Measurements from ENCODE around the gene ADAM11. TPM values are rescaled to one million over a fixed set of nuclear protein-coding genes. Genes with fewer than 3 reads are reported as not detected.

The ADAM11 gene
- total RNA-seq, 1 donor from 2014 or later: 0.41 TPM

DNA sequence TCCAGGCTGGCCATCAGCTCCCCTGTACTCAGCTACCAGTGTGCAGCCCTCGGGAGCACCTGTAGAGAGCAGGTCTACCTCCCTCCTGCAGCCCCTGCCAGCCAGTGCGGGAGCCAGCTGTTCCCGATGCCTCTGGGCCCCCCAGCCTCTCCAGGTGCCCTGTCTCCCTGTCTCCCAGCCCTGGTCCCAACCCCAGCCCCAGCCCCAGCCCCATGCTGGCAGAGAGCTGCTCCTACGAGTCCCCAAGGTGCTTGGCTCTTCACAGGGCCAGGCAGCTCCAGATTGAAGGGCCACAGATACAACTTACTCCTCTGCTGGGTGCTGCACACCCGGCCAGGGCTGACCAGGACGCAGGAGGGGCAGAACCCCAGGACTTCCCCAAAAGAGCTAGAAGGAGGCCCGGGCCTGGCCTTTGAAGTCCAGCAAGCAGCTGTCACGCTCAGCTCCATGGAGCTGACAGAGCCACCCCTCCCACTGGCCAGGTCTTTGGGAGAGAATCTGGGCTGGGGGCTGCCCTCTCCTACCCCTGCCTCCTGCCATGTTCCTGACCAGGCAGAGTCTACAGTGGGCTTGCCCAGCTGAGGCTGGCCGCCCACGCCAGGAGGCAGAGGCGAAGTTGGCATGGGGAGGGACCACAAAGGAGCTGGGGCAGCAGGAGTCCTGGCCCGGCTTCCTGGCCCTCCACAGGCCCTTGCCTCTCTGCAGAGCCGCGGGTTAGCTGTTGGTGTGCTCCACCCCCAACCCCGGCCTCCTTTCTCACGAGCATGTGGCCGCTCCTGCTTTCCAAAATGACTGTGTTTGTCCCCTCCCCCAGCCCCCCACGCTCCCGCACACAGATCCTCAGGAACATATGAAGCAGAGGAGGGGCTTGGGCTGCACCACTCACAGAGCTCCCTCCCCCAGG, 9.5 kb upstream of the ADAM11 start:
- Histone ChIP-seq H3K27me3 (ENCODE audit: low read depth) (no peaks in the 10 kb centered on the region), H3K27ac (no peak overlapping the region), H3K4me1 (no peaks in the 10 kb centered on the region), H3K4me3 (no peak overlapping the region), H3K36me3 (peaks cover 12% of the 10 kb centered on the region), H3K9me3 (no peaks in the 10 kb centered on the region)
- ATAC-seq (peak in 1 of 2 donors; percentile 9), DNase-seq (no peak)
- intact Hi-C loops (cut with DNase I): no loop called here
- TF ChIP-seq, protein P1, sequence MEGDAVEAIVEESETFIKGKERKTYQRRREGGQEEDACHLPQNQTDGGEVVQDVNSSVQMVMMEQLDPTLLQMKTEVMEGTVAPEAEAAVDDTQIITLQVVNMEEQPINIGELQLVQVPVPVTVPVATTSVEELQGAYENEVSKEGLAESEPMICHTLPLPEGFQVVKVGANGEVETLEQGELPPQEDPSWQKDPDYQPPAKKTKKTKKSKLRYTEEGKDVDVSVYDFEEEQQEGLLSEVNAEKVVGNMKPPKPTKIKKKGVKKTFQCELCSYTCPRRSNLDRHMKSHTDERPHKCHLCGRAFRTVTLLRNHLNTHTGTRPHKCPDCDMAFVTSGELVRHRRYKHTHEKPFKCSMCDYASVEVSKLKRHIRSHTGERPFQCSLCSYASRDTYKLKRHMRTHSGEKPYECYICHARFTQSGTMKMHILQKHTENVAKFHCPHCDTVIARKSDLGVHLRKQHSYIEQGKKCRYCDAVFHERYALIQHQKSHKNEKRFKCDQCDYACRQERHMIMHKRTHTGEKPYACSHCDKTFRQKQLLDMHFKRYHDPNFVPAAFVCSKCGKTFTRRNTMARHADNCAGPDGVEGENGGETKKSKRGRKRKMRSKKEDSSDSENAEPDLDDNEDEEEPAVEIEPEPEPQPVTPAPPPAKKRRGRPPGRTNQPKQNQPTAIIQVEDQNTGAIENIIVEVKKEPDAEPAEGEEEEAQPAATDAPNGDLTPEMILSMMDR (IDR thresholded peaks at IDR 0.05): no peak

DNA sequence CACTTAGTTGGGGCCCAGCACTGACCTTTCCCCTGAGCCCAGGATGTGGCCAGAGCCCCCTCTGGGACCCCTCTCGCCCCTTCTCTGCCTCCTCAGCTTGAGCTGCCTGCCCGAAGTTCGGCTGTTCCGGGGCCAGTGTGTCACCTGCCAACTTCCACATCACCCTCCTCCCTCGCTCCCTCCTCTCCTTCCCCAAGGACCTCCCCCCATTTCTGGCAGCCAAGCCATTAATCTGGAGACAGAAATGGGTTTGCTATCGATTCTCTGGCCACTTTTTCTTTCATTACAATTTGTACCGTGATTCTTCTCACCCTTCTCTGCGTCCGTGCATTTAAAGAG, 8.8 kb upstream of the ADAM11 start:
- intact Hi-C loops (cut with DNase I): no loop called here
- no peak for ATAC-seq
- no peak overlapping the region for H3K4me3 ChIP-seq
- no peaks in the 10 kb centered on the region for H3K27me3 ChIP-seq (ENCODE audit: low read depth)
- H3K27ac ChIP-seq: no peak overlapping the region
- no peaks in the 10 kb centered on the region for H3K4me1 ChIP-seq
- no peak for DNase-seq
- H3K36me3 ChIP-seq: peaks cover 12% of the 10 kb centered on the region
- TF ChIP-seq, protein P1 (IDR thresholded peaks at IDR 0.05): no peak
- H3K9me3 ChIP-seq: no peaks in the 10 kb centered on the region

DNA sequence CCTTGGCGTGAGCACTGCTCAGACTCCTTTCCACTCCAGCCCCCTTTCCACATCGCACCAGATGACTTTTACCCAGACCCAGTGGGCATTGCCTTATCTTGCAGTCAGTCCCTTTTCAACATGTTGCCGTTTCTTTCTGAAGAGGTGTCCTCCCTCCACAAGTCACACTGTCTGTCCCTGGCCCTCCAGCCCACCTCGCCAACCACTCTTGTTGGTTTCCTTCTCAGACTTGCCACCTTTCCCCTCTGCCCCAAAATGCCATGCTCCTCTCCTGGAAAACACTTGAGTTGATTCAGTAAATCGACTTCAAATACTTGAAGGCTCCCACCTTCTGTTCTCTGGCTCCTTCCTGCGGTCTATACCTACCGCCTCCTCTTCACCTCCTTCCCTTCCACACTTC, 7.5 kb upstream of the ADAM11 start:
- H3K9me3 ChIP-seq: no peaks in the 10 kb centered on the region
- no peaks in the 10 kb centered on the region for H3K4me1 ChIP-seq
- ATAC-seq: no peak
- H3K4me3 ChIP-seq: no peak overlapping the region
- peaks cover 12% of the 10 kb centered on the region for H3K36me3 ChIP-seq
- no peak overlapping the region for H3K27ac ChIP-seq
- TF ChIP-seq, protein P1 (IDR thresholded peaks at IDR 0.05): no peak
- intact Hi-C loops (cut with DNase I): no loop called here
- DNase-seq: no peak
- no peaks in the 10 kb centered on the region for H3K27me3 ChIP-seq (ENCODE audit: low read depth)

DNA sequence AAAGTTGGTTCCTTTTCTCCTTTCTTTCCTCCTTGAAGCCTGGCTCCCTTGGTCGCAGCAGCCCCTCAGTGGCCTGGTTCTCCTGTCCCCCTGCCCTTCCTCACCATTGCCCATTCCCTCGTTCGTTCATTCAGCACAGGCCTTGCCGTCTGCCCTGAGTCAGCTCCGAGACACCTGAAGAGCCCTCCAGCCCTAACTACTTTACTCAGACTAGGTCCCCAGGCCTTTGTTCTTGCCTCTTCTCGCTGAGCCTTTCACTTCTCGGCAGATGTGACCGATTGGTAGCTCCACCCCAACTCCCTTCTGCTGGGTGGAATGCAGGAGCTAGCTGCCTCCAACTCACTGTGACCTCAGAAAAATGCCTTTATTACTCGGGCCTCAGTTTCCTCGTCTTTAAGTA, 7.0 kb upstream of the ADAM11 start:
- Histone ChIP-seq H3K4me3 (no peak overlapping the region), H3K36me3 (peaks cover 12% of the 10 kb centered on the region), H3K4me1 (no peaks in the 10 kb centered on the region), H3K27me3 (ENCODE audit: low read depth) (no peaks in the 10 kb centered on the region), H3K27ac (no peak overlapping the region), H3K9me3 (no peaks in the 10 kb centered on the region)
- DNase-seq (no peak), ATAC-seq (no peak)
- TF ChIP-seq, protein P1 (IDR thresholded peaks at IDR 0.05): no peak
- intact Hi-C loops (cut with DNase I): no loop called here

DNA sequence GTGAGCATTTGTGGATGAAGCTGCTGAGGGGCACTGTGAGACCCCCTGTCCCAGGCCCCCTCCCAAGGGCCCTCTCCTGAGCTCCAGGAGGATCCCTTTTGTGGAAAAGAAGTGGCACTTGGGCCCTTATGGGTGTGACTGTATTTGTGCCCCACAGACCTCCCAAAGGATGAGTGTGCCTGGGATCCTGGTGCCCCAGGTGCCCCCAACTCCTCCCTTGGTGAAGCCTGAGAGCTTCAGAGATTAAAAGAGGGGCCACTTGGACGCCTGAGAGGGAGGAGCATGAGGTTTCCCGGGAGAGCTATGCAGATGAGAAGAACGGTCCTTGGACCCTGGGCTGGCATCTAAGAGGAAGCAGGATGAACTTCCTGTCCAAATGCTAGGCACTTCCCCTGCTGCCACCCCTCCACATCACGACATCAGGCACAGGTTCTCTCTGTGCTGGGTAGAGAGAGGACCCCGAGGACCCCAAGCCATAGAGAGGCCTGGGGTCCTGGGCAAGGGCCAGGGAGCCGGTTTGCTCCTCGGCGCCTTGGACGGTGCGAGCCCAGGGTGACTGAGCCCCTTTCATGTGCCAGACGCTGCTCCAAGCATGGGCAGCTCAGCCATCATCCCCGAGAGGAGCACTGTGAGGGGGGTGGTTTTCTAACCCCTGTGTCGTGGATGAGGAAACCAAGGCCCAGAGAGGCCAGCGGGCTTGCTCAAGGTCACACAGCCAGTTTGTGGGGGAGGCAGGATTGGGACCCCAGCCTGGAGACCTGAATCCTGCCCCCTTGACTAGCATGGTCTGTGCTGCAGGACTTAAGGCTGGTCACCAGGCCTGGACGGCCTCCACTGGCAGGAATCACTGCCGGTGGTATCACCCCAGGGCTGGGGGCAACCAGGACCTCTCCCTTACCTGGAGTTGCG, 5.6 kb upstream of the ADAM11 start:
- Histone ChIP-seq H3K36me3 (peaks cover 8% of the 10 kb centered on the region), H3K4me1 (no peaks in the 10 kb centered on the region), H3K27ac (no peak overlapping the region), H3K9me3 (no peaks in the 10 kb centered on the region), H3K4me3 (no peak overlapping the region), H3K27me3 (ENCODE audit: low read depth) (peaks cover 14% of the 10 kb centered on the region)
- TF ChIP-seq, protein P1 (IDR thresholded peaks at IDR 0.05): no peak
- intact Hi-C loops (cut with DNase I): no loop called here
- DNase-seq: no peak
- ATAC-seq: no peak

All from lower lobe of right lung (tissue), 2 donors.